Lung (tissue), 12 donors: ENCODE results near the gene MIS18A. TPM values are rescaled to one million over a fixed set of nuclear protein-coding genes. Genes with fewer than 3 reads are reported as not detected.

Source experiments
- ATAC-seq: fragments of 200-7000 bp; cut with Tn5 transposase; one replicate; pipeline ENCODE4 v1.9.1; 2020; ENCODE audit warnings: moderate number of reproducible peaks; ENCODE audit not compliant: insufficient read depth, low FRiP score
- DNase-seq, 3 donors: peaks; one replicate each; pipeline ENCODE4 v3.0.0-alpha.2; 2013 to 2017
- H3K27ac ChIP-seq, 2 donors: one replicate each; pipeline ENCODE4 v1.5.1; 2013; ENCODE audit warnings: mild to moderate bottlenecking in 2 of 2, moderate library complexity in 2 of 2, control low read depth in 1 of 2, inconsistent platforms in 1 of 2, low read depth in 1 of 2, low read length in 1 of 2
- H3K27me3 ChIP-seq, 3 donors: one replicate each; pipeline ENCODE4 v1.5.1; 2013; ENCODE audit warnings: low read length in 2 of 3; ENCODE audit not compliant: control insufficient read depth in 3 of 3, insufficient read depth in 3 of 3
- H3K36me3 ChIP-seq, 4 donors: one replicate each; pipeline ENCODE4 v1.5.1; 2013; ENCODE audit warnings: low read length in 4 of 4, mild to moderate bottlenecking in 1 of 4, moderate library complexity in 1 of 4; ENCODE audit not compliant: control insufficient read depth in 4 of 4, insufficient read depth in 4 of 4
- H3K4me1 ChIP-seq, 5 donors: one replicate each; pipeline ENCODE4 v1.5.1; 2013; ENCODE audit warnings: low read length in 5 of 5, mild to moderate bottlenecking in 2 of 5, moderate library complexity in 1 of 5; ENCODE audit not compliant: control insufficient read depth in 5 of 5, insufficient read depth in 5 of 5
- H3K4me3 ChIP-seq: one replicate; pipeline ENCODE4 v1.5.1; 2013; ENCODE audit warnings: mild to moderate bottlenecking, control low read depth, moderate library complexity
- H3K9ac ChIP-seq, 2 donors: one replicate each; pipeline ENCODE4 v1.5.1; 2013; ENCODE audit warnings: low read length in 2 of 2, control low read depth in 1 of 2; ENCODE audit not compliant: insufficient read depth in 1 of 2
- H3K9me3 ChIP-seq, 4 donors: one replicate each; pipeline ENCODE4 v1.5.1; 2013; ENCODE audit warnings: low read length in 3 of 4, mild to moderate bottlenecking in 1 of 4, moderate library complexity in 1 of 4; ENCODE audit not compliant: control insufficient read depth in 4 of 4, insufficient read depth in 3 of 4
- WGBS, 2 donors: extraction: QIAGEN DNeasy Blood & Tissue Kit; methylation state at CpG; one replicate each; pipeline ENCODE4 v1.1.7; 2013; 5-methylcytosine and 5-hydroxymethylcytosine counted together
- polyA plus RNA-seq, 2 donors: library from polyadenylated mRNA; stranded (reverse); fragments of 200-250 nt; gene quantifications; one replicate each; pipeline ENCODE4 v1.2.1, GENCODE V29; 2013
- total RNA-seq, 2 donors: library from RNA; depleted of rRNA in 1 of 2; stranded (reverse); fragments of >200 nt in 1 of 2; gene quantifications; one replicate each; pipeline ENCODE4 v1.2.1, GENCODE V29; 2014 to 2021
- TF ChIP-seq, protein P1 (sequence below): IDR thresholded peaks from 2 replicates; pipeline ENCODE4 v1.5.1; 2012; ENCODE audit warnings: mild to moderate bottlenecking; ENCODE audit errors: control extremely low read depth, extremely low read depth
- donor health status: control.
- donor health status: control.
- donor health status: Bipolar disorder and iron deficiency.
- donor health status: healthy.
- donor health status: DM: yes; HTN: yes; CAD: no.

MIS18A gene
- total and polyA plus RNA-seq, 4 donors: 5.0 to 8.5 (median 6.1) TPM

GRCh38 chr21:32226444-32226843 lies 52.4 kb downstream of the MIS18A start:
- Histone ChIP-seq H3K9ac (no peak overlapping the region), H3K4me3 (no peak overlapping the region), H3K36me3 (no peaks in the 10 kb centered on the region), H3K9me3 (peaks cover 0 to 2% (median 0%) of the 10 kb centered on the region in 4 donors), H3K4me1 (no peaks in the 10 kb centered on the region), H3K27ac (no peak overlapping the region), H3K27me3 (no peaks in the 10 kb centered on the region)
- TF ChIP-seq, protein P1, sequence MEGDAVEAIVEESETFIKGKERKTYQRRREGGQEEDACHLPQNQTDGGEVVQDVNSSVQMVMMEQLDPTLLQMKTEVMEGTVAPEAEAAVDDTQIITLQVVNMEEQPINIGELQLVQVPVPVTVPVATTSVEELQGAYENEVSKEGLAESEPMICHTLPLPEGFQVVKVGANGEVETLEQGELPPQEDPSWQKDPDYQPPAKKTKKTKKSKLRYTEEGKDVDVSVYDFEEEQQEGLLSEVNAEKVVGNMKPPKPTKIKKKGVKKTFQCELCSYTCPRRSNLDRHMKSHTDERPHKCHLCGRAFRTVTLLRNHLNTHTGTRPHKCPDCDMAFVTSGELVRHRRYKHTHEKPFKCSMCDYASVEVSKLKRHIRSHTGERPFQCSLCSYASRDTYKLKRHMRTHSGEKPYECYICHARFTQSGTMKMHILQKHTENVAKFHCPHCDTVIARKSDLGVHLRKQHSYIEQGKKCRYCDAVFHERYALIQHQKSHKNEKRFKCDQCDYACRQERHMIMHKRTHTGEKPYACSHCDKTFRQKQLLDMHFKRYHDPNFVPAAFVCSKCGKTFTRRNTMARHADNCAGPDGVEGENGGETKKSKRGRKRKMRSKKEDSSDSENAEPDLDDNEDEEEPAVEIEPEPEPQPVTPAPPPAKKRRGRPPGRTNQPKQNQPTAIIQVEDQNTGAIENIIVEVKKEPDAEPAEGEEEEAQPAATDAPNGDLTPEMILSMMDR: no peak
- DNase-seq: no peak
- ATAC-seq: no peak
- 84 to 90% methylated on average over 1 of the region's 1 CpG for WGBS, 2 donors

Other genes starting within 250 kb of the MIS18A start
- gene MRAP, start 19.8 kb upstream of the MIS18A start, total RNA-seq: 1 to 10 TPM in 1 of 2 donors, not detected in 1; 3.8 TPM
- gene MRAP, start 19.8 kb upstream of the MIS18A start, polyA plus RNA-seq: under 1 TPM; 0.18 to 0.24 TPM
- gene URB1, start 114.0 kb upstream of the MIS18A start, total RNA-seq: 10 to 100 TPM; 16.2 to 17.6 TPM
- 1 to 10 TPM; 3.7 to 6.6 TPM for gene URB1, start 114.0 kb upstream of the MIS18A start, polyA plus RNA-seq
- gene EVA1C, start 133.7 kb upstream of the MIS18A start, total RNA-seq: 10 to 100 TPM; 13.9 to 59.0 TPM
- 10 to 100 TPM; 44.5 to 52.7 TPM for gene EVA1C, start 133.7 kb upstream of the MIS18A start, polyA plus RNA-seq